Trophoblast cell (in vitro differentiated cells and primary cell): ENCODE measurements around the gene HIPK2.

Source experiments
- DNase-seq, 2 donors: peaks; one replicate each; pipeline ENCODE4 v3.0.0-alpha.2; 2016
- H2AFZ ChIP-seq: 2 replicates; pipeline ENCODE4 v1.6.1; 2013; ENCODE audit warnings: low read length, moderate library complexity, mild to moderate bottlenecking; ENCODE audit not compliant: insufficient read depth, poor library complexity
- H2AK5ac ChIP-seq: 2 replicates; pipeline ENCODE4 v1.6.1; 2013; ENCODE audit warnings: mild to moderate bottlenecking, low read length
- H2BK120ac ChIP-seq: 2 replicates; pipeline ENCODE4 v1.6.1; 2013; ENCODE audit warnings: low read length, mild to moderate bottlenecking, moderate library complexity; ENCODE audit not compliant: insufficient read depth, poor library complexity
- H2BK12ac ChIP-seq: 2 replicates; pipeline ENCODE4 v1.6.1; 2013; ENCODE audit warnings: mild to moderate bottlenecking, low read length, moderate library complexity
- H2BK5ac ChIP-seq: 2 replicates; pipeline ENCODE4 v1.6.1; 2013; ENCODE audit warnings: low read length, low read depth, moderate library complexity, mild to moderate bottlenecking; ENCODE audit not compliant: poor library complexity
- H3K14ac ChIP-seq: 2 replicates; pipeline ENCODE4 v1.6.1; 2013; ENCODE audit warnings: mild to moderate bottlenecking, low read length
- H3K18ac ChIP-seq: 2 replicates; pipeline ENCODE4 v1.6.1; 2013; ENCODE audit warnings: mild to moderate bottlenecking, low read length
- H3K23ac ChIP-seq: 2 replicates; pipeline ENCODE4 v1.6.1; 2013; ENCODE audit warnings: low read length
- H3K27ac ChIP-seq: 2 replicates; pipeline ENCODE4 v1.5.1; 2013; ENCODE audit warnings: low read depth, mild to moderate bottlenecking, inconsistent platforms, low read length, moderate library complexity
- H3K27me3 ChIP-seq: 2 replicates; pipeline ENCODE4 v1.6.1; 2013; ENCODE audit warnings: inconsistent platforms, mild to moderate bottlenecking, low read length, moderate library complexity; ENCODE audit not compliant: insufficient read depth
- H3K36me3 ChIP-seq, 2 experiments: 1 replicate in 1 of 2; 2 replicates in 1 of 2; pipeline ENCODE4 v1.6.1; 2013; ENCODE audit warnings: low read length in 2 of 2, mild to moderate bottlenecking in 2 of 2, moderate library complexity in 1 of 2; ENCODE audit not compliant: insufficient read depth in 2 of 2, control insufficient read depth in 1 of 2
- H3K4ac ChIP-seq: 2 replicates; pipeline ENCODE4 v1.6.1; 2013; ENCODE audit warnings: low read depth, mild to moderate bottlenecking, low read length, moderate library complexity
- H3K4me1 ChIP-seq, 2 experiments: 1 replicate in 1 of 2; 2 replicates in 1 of 2; pipeline ENCODE4 v1.6.1; 2013; ENCODE audit warnings: low read length in 2 of 2, mild to moderate bottlenecking in 2 of 2, moderate library complexity in 1 of 2; ENCODE audit not compliant: insufficient read depth in 2 of 2, control insufficient read depth in 1 of 2
- H3K4me2 ChIP-seq: 2 replicates; pipeline ENCODE4 v1.6.1; 2013; ENCODE audit warnings: inconsistent platforms, mild to moderate bottlenecking, low read length, moderate library complexity
- H3K4me3 ChIP-seq: 2 replicates; pipeline ENCODE4 v1.5.1; 2013; ENCODE audit warnings: mild to moderate bottlenecking, low read depth, low read length, inconsistent platforms
- H3K79me1 ChIP-seq: one replicate; pipeline ENCODE4 v1.6.1; 2013; ENCODE audit warnings: low read length
- H3K79me2 ChIP-seq: 2 replicates; pipeline ENCODE4 v1.6.1; 2013; ENCODE audit warnings: low read length, mild to moderate bottlenecking; ENCODE audit not compliant: control insufficient read depth, insufficient read depth, poor library complexity
- H3K9ac ChIP-seq: 2 replicates; pipeline ENCODE4 v1.6.1; 2013; ENCODE audit warnings: mild to moderate bottlenecking, low read length
- H3K9me3 ChIP-seq: 2 replicates; pipeline ENCODE4 v1.6.1; 2013; ENCODE audit warnings: low read depth, mild to moderate bottlenecking, control low read depth, inconsistent platforms, low read length; ENCODE audit not compliant: insufficient read depth
- H4K12ac ChIP-seq: 2 replicates; pipeline ENCODE4 v1.6.1; 2013; ENCODE audit warnings: low read depth, mild to moderate bottlenecking, low read length, moderate library complexity
- H4K8ac ChIP-seq: 2 replicates; pipeline ENCODE4 v1.6.1; 2013; ENCODE audit warnings: low read depth, mild to moderate bottlenecking, low read length, moderate library complexity
- H4K91ac ChIP-seq: one replicate; pipeline ENCODE4 v1.6.1; 2013; ENCODE audit warnings: low read depth, mild to moderate bottlenecking, low read length, moderate library complexity
- WGBS: extraction: QIAGEN DNeasy Blood & Tissue Kit; methylation state at CpG from one replicate; pipeline ENCODE4 v1.1.7; 2013; ENCODE audit warnings: missing lambda C conversion rate; ENCODE audit not compliant: insufficient read length, insufficient coverage; ENCODE audit errors: extremely low coverage; 5-methylcytosine and 5-hydroxymethylcytosine counted together

The HIPK2 gene

DNA sequence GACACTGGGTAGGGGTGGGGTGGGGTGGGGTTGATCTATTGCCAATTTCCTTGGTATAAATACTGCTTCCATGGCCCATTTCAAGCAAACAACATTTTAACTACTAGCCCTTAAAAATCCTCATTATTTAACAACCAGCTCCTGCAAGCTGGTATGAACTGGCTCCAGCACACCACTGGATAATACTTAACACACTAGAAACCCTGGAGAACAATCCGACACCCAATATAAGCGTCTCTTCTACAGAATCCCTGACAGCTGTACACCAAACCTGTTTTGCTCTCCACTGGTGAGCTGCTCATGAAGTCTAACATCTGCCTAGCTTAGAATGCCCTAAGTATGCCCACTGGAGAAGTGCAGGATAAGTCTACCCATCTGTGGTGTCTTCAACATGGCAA lies 116.8 kb downstream of the HIPK2 start:
- Histone ChIP-seq H4K91ac (no peak overlapping the region), H3K79me2 (no peaks in the 10 kb centered on the region), H3K4ac (no peak overlapping the region), H3K4me1 (peaks cover 12 to 15% of the 10 kb centered on the region in 2 experiments), H4K8ac (no peak overlapping the region), H3K9me3 (no peaks in the 10 kb centered on the region), H3K14ac (no peak overlapping the region), H3K27me3 (no peaks in the 10 kb centered on the region), H3K4me3 (no peak overlapping the region), H2AK5ac (no peak overlapping the region), H3K36me3 (no peaks in the 10 kb centered on the region), H3K79me1 (no peaks in the 10 kb centered on the region), H4K12ac (no peak overlapping the region), H2BK12ac (no peak overlapping the region), H3K4me2 (no peak overlapping the region), H3K18ac (no peak overlapping the region), H2BK120ac (no peak overlapping the region), H3K23ac (no peak overlapping the region), H2BK5ac (no peak overlapping the region), H2AFZ (no peak overlapping the region), H3K27ac (no peak overlapping the region), H3K9ac (no peak overlapping the region)
- no peak for DNase-seq
- no CpG with 5 or more reads among the region's 2 CpGs for WGBS

DNA sequence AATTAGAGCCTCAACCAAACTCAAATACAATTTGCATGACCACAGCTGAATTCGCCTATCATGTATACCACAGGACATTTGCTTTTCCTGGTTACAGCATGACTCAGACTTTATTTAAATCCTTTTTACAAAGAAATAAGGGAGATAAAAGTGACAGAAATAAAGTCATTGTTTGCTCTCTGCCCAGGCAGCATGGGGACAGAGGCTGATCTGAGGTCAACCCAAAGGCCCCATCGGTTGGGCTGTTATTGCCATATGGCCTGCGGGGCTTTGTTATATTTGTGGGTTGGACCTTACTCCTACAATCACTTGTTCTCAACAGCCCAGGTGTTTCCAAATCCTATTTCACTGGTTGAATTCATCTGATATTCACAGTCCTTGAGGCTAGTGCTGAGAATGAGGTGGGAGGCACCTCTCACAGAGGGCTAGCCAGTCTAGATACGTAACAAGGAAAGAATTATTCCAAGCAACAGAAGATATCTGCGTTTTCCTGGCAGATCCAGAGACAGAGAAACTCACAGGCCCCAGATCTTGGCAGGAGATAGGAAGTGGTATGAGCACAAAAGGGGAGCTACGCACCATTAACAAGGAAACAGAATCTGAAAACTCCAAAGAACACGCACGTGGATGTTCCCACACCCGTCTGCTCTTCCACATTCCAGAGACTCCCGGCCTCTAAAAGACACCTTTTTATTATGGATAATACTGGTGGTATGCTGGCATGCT lies 117.3 kb downstream of the HIPK2 start:
- H3K14ac ChIP-seq = no peak overlapping the region
- H2BK120ac ChIP-seq = no peak overlapping the region
- no peaks in the 10 kb centered on the region for H3K79me1 ChIP-seq
- H3K79me2 ChIP-seq = no peaks in the 10 kb centered on the region
- no peak overlapping the region for H2AK5ac ChIP-seq
- H2BK12ac ChIP-seq = no peak overlapping the region
- no peak overlapping the region for H4K12ac ChIP-seq
- H3K9ac ChIP-seq = no peak overlapping the region
- H3K4me3 ChIP-seq = no peak overlapping the region
- H3K4me1 ChIP-seq = peaks cover 12 to 15% of the 10 kb centered on the region in 2 experiments
- no peak overlapping the region for H3K18ac ChIP-seq
- no peak overlapping the region for H4K91ac ChIP-seq
- WGBS = no CpG with 5 or more reads among the region's 10 CpGs
- H3K9me3 ChIP-seq = no peaks in the 10 kb centered on the region
- no peak overlapping the region for H2AFZ ChIP-seq
- no peak overlapping the region for H3K23ac ChIP-seq
- no peaks in the 10 kb centered on the region for H3K27me3 ChIP-seq
- no peak for DNase-seq
- no peaks in the 10 kb centered on the region for H3K36me3 ChIP-seq
- no peak overlapping the region for H3K4ac ChIP-seq
- H3K4me2 ChIP-seq = no peak overlapping the region
- H3K27ac ChIP-seq = no peak overlapping the region
- H4K8ac ChIP-seq = no peak overlapping the region
- H2BK5ac ChIP-seq = no peak overlapping the region

GRCh38 chr7:139659922-139660316 lies 117.9 kb downstream of the HIPK2 start:
- H4K12ac ChIP-seq = no peak overlapping the region
- H2AK5ac ChIP-seq = no peak overlapping the region
- H3K79me2 ChIP-seq = no peaks in the 10 kb centered on the region
- no peak overlapping the region for H2BK5ac ChIP-seq
- H2BK12ac ChIP-seq = no peak overlapping the region
- H4K8ac ChIP-seq = no peak overlapping the region
- H3K9me3 ChIP-seq = no peaks in the 10 kb centered on the region
- no peak overlapping the region for H4K91ac ChIP-seq
- H3K27me3 ChIP-seq = no peaks in the 10 kb centered on the region
- peaks cover 12 to 15% of the 10 kb centered on the region in 2 experiments for H3K4me1 ChIP-seq
- H3K14ac ChIP-seq = no peak overlapping the region
- H2AFZ ChIP-seq = no peak overlapping the region
- H3K4me2 ChIP-seq = no peak overlapping the region
- no CpG with 5 or more reads among the region's 2 CpGs for WGBS
- no peak for DNase-seq
- no peak overlapping the region for H3K27ac ChIP-seq
- no peak overlapping the region for H3K4ac ChIP-seq
- no peak overlapping the region for H3K9ac ChIP-seq
- no peak overlapping the region for H3K18ac ChIP-seq
- no peak overlapping the region for H2BK120ac ChIP-seq
- no peaks in the 10 kb centered on the region for H3K36me3 ChIP-seq
- H3K4me3 ChIP-seq = no peak overlapping the region
- H3K79me1 ChIP-seq = no peaks in the 10 kb centered on the region
- no peak overlapping the region for H3K23ac ChIP-seq

GRCh38 chr7:139658908-139659675 lies 118.7 kb downstream of the HIPK2 start:
- H2AK5ac ChIP-seq = no peak overlapping the region
- DNase-seq = no peak
- no peak overlapping the region for H3K14ac ChIP-seq
- H3K36me3 ChIP-seq = no peaks in the 10 kb centered on the region
- no peak overlapping the region for H4K8ac ChIP-seq
- H3K23ac ChIP-seq = no peak overlapping the region
- H3K4me2 ChIP-seq = no peak overlapping the region
- H3K4me1 ChIP-seq = peaks cover 12 to 15% of the 10 kb centered on the region in 2 experiments
- H3K9me3 ChIP-seq = no peaks in the 10 kb centered on the region
- no peaks in the 10 kb centered on the region for H3K27me3 ChIP-seq
- WGBS = no CpG with 5 or more reads among the region's 14 CpGs
- H2AFZ ChIP-seq = no peak overlapping the region
- H4K91ac ChIP-seq = no peak overlapping the region
- no peak overlapping the region for H2BK12ac ChIP-seq
- no peak overlapping the region for H3K27ac ChIP-seq
- no peaks in the 10 kb centered on the region for H3K79me1 ChIP-seq
- H2BK5ac ChIP-seq = no peak overlapping the region
- H3K79me2 ChIP-seq = no peaks in the 10 kb centered on the region
- no peak overlapping the region for H3K4ac ChIP-seq
- H2BK120ac ChIP-seq = no peak overlapping the region
- no peak overlapping the region for H4K12ac ChIP-seq
- H3K9ac ChIP-seq = no peak overlapping the region
- H3K18ac ChIP-seq = no peak overlapping the region
- no peak overlapping the region for H3K4me3 ChIP-seq
